Left hindlimb (tissue), 1 donor: ENCODE measurements around the gene KLHL3.
"Not testable (repeated sequence)": the region's sequence is repeated elsewhere in the genome, so short reads cannot be mapped to it uniquely, and the experiment has no call there.

Experiments
- DNase-seq: peaks from one replicate; pipeline ENCODE4 v3.0.0-alpha.2; 2018

The KLHL3 gene, protein sequence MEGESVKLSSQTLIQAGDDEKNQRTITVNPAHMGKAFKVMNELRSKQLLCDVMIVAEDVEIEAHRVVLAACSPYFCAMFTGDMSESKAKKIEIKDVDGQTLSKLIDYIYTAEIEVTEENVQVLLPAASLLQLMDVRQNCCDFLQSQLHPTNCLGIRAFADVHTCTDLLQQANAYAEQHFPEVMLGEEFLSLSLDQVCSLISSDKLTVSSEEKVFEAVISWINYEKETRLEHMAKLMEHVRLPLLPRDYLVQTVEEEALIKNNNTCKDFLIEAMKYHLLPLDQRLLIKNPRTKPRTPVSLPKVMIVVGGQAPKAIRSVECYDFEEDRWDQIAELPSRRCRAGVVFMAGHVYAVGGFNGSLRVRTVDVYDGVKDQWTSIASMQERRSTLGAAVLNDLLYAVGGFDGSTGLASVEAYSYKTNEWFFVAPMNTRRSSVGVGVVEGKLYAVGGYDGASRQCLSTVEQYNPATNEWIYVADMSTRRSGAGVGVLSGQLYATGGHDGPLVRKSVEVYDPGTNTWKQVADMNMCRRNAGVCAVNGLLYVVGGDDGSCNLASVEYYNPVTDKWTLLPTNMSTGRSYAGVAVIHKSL

DNA sequence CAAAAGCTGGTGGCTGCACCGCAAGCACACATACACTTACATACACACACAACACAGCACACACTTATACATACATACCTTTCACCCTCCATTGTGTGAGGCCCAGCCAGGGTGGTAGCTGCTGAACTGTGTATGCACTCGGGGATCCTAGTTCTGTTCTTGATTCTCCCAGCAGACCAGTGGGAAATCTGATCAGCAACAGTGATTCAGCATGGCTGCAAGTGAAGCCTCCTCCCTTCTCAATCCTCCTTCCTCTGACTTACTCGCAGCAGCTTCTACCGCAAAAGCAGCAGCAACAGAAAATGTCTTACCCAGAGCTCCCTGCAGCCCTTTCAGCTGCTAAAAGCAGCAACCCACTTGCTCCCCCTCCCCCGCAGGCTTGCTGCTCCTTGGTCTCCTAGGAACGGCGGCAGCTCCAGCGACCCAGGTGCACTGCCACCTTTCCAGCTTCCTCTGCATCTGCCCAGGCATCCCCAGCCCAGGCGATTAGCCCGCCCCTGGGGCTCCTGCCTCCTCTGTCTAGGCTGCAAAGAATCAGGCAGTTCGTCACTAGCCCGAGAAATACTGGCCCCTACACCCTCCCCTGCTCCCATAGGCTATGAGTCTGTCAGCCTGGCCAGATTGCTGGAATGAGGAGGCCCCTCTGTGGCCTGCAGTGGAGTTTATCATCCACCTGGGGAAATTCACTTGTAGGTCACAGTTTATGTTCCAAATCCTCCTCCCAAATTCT, at the start of gene KLHL3:
Gene KLHL3 (minus strand): TSS at position 535 of the 730 bp plus-strand sequence. CDS start 443 bp downstream, at position 92.
- peak; percentile 56 for DNase-seq

DNA sequence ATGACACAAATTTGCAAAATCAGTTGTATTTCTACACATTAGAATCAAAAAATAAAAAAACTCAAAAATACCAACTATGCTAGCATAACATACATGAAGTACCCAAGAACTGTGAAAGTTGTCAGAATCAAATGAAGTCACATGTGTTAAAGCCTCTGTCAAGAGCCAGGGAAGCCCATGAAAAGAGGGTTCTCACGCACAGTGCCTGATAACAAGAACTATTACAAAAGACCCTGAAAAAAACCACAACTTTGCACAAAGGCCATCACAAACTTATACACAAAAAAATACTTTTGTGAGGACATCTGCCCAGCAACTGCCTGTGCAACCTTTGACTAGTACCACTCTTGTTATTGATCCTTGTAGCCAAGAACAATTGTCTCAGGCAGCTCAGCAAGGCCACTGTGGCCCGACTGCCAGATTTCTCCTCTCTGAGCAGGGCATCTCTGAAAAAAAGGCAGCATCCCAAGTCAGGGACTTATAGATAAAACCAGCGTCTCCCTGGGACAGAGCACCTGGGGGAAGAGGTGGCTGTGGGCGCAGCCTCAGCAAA, 47.2 kb upstream of the KLHL3 start:
- DNase-seq: no peak

DNA sequence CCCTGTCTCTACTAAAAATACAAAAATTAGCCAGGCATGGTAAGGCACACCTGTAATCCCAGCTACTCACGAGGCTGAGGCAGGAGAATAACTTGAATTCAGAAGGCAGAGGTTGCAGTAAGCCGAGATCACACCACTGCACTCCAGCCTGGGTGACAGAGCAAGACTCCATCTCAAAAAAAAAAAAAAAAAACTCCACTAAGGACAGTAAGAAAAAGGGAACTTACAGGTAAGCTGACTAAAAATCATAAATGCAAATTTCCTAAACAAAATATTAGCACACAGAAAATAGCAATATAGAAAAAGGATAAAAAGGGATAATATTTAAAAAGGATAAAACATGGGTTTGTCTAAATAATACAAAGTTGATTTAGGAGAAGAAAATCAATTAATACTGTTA, 46.2 kb upstream of the KLHL3 start:
- no peak for DNase-seq

DNA sequence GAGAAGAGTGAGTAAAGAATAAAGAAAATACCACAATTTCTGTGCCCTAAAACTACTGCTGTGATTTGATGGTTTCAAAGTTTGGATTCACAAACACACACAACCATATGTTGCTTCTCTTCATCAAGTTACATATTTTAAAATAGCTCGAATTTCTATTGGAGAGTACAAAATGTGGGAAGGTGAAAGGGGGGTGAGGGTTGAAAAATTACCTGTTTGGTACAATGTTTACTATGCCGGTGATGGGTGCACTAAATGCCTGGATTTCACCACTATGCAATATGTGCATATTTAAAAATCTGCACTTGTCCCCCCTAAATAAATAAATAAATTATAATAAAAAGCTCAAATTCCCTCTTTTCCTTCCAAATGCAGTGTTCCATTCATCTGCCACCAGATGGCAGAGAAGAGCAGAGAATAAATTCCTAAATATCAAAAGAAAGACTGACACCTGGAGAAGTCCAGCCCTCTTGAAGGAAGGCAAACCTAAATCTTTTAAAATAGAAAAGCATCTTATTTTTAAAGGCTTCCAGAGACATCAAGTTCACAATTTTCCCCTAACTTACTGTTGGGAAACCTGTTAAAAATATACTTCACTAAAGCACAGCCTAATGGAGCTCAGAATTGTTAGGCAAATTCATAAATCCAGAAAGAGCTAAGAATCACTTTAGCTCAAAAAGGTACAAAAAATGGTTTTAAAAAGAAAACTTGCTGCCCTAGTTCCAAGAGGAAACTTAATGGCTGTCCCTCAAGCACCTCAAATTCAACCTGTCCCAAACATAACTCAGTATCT, 43.1 kb upstream of the KLHL3 start:
- DNase-seq: no peak

DNA sequence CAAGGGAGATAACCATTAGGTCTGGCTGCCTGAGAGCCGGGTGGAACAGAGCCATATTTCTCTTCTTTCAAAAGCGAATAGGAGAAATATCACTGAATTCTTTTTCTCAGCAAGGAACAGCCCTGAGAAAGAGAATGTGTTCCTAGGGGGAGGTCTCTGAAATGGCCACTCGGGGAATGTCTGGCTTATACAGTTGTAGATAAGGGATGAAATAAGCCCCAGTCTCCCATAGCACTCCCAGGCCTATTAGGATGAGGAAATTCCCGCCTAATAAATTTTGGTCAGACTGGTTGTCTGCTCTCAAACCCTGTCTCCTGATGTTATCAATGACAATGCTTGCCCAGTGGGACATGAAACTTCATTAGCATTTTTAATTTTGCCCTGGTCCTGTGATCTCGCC, 32.0 kb upstream of the KLHL3 start:
- not testable (repeated sequence) for DNase-seq

DNA sequence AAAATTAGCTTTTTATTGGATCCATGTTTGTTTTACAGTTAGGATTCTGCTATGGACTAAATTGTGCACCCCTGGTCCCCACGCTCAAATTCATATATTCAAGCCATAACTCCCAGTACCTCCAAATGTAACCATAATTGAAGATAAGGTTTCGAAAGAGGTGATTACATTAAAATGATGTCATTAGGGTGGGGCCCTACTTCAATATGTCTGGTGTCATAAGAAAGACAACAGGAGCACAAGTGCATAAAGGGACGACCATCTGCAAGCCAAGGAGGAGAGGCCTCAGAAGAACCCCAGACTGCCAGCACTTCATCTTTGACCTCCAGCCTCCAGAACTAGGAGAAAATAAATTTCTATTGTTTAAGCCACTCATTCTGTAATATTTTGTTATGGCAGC, 25.7 kb upstream of the KLHL3 start:
- DNase-seq: no peak

DNA sequence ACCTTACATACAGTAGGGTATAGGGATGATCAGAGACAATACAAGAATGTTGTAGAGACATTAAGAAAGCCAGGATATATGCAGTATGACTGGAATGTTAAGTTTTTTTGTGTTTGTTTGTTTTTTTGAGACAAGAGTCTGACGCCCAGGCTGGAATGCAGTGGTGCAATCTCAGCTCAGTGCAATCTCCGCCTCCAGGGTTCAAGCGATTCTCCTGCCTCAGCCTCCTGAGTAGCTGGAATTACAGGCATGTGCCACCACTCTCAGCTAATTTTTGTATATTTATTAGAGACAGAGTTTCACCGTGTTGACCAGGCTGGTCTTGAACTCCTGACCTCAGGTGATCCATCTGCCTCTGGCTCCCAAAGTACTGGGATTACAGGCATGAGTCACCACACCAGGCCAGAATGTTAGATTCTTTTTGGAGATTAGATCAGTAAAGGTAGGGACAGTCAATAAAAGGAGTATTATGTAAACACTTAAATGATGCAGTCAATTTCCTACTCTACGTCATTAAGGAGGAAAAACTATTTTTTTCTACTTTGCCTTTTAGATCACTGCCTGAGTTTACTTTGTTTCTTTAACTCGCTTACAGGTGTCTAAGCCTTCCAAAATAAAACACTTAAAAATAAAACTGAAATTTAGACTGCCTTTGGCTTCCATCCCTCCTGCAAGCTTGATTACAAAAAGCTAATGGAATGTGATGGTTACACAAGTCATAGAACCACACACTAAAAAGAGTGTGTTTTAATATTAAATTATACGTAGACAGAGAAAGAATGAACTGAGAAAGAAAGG, 25.0 kb upstream of the KLHL3 start:
- no peak for DNase-seq

DNA sequence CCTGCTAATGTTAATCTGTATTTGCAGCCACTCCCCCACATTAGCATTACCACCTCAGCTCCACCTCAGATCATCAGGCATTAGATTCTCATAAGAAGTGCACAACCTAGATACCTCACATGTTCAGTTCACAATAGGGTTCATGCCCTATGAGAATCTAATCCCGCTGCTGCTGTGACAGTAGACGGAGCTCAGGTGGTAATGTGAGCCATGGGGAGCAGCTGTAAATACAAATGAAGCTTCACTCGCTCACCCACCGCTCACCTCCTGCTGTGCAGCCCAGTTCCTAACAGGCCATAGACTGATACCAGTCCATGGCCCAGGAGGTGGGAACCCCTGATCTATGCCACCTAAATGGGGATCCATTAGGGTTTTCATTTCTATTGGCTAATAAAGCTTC, 24.4 kb upstream of the KLHL3 start:
- no peak for DNase-seq

DNA sequence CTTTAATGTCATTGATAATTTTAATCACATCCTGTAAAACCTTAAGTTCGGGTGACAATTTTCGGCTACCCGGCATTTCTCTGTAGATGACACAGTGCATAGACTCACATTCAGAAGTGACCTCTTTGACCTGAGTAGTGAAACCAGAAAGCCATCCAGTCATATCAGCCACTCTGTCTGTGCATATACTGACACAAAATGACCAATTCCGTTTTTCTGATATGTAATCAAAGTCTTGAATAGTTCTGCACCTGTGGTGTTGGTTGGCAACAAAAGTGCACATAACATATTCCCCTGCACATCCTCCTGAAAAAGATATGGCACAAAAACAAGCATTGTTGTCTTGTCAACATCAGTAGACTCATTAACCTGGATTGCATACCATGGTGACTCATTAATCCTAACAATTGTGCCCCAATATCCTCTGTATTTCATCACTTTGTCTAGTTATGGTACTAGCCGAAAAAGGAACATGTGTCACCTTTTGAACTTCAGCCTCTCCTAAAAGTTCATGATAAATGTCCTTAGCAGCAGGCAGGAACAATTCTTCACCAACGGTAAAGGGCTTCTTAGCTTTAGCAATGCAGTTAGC, 22.9 kb upstream of the KLHL3 start:
- DNase-seq: no peak

DNA sequence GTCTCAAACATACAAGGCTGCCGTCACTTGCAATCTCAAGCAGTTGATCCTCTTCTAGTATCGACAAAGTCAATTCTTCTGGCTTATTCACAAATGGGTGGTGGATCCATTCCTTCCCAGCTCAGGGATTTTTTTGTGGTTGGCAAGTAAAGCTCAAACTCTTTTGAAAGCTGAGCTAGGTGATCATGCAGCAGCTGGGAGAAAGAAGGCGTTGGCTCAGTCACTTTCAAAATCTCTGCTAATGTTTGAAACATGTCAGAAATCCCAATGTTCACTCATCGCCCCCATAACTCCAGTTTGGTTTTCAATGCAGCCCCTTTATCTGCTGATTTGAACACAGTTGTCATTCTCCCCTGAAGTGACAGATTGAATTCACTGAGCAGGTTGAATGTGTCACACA, 22.2 kb upstream of the KLHL3 start:
- DNase-seq: no peak

DNA sequence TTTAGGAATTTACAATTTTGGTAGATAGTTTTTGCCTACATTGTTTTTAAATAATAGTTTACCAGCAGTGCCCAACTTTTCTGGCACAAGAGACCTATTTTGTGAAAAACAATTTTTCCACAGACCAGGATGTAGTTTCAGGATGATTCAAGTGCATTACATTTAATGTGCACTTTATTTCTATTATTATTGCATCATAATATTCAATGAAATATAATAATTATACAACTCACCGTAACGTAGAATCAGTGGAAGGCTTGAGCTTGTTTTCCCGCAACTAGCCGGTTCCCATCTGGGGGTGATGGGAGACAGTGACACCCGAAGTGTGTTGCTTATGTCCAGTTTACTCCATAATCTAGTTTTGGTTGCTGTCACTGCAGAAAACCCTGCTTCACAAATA, 21.7 kb upstream of the KLHL3 start:
- DNase-seq: no peak

DNA sequence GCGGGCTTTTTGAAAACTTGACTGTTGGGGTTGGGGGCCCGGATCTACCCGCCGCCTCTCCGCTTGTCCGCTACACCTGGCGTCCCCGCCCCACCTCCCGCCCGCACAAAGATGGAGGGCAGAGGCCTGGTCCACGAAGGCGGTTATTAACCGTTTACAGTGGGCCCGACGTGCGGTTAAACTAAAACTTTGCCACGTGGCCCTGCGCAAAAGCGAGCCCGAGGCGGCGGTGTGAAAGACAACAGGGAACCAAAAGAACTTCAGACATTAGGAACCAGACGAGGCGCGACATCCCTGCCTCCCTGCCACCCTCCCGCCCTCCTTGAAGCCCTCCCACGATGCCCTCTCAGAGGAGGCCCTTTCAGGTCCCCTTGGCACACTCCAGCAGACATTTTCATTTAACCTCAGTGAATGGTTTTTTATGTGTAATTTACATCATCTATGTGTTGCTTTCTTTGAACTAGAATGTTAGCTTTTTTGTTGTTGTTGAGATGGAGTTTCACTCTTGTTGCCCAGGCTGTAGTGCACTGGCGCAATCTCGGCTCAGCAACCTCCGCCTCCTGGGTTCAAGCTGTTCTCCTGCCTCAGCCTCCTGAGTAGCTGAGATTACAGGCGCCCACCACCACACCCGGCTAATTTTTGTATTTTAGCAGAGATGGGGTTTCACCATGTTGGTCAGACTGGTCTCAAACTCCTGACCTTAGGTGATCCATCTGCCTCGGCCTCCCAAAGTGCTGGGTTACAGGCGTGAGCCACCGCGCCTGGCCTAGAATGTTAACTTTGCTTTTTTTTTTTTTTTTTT, 19.3 kb upstream of the KLHL3 start:
- DNase-seq: no peak

DNA sequence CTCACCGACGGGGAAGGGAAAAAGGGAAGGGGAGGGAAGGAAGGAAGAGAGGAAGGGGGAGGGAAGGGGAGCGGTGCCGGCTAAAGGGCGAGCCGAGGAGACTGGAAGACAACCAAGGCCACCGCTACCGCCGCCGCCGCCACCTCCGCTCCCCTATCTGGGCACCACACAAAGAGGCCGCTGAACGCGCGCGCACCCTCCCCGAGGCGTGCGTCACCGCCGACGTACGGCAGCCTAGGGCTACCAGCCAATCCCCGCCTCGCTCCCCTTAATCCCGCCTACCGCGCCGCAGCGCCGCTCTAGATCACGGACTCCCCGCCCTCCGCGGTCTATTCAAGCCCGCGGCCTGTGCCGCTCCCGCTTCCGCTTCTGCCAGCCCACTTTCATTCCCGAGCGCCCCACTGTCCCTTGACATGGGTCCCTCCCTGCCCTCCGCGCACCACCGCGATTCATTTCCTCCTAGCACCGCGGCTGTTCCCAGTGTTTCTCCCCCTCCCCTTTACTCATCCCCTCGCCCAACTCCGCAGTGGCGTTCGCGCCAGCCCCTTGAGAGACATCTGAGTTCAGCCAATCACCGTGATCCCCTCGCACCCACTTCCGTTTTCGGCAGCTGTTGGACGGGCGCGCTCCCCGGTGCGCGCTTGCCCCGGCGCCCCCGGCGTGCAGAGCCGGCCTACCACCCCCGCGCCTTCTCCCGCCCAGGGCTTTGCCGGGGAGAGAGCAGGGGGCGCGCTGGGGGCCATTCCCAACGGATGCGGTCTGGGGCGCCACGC, 18.5 kb upstream of the KLHL3 start, which contains the start of gene HNRNPA0:
Gene HNRNPA0 (minus strand): TSS at position 176 of the 773 bp plus-strand sequence. CDS start 297 bp downstream, outside the sequence.
- peak; percentile 97 for DNase-seq

DNA sequence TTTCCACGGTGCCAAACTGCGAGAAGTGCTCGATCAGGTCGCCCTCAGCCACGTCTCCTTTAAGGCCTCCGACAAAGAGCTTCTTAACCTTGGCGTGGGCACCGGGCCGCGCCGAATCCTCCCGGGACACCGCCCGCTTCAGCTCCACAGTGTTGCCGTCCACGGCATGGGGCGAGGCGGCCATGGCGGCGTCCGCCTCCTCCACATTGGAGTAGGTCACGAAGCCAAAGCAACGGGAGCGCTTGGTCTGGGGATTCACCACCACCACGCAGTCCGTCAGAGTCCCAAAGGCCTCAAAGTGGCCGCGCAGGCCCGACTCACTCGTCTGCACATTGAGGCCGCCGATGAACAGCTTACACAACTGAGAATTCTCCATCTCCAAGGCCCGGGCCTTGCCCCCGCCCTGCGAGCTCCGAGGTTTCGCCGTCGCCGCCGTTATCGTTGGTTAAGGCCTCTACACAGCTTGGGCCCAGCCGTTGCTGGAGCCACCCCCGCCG, 17.9 kb upstream of the KLHL3 start:
- peak; percentile 61 for DNase-seq

DNA sequence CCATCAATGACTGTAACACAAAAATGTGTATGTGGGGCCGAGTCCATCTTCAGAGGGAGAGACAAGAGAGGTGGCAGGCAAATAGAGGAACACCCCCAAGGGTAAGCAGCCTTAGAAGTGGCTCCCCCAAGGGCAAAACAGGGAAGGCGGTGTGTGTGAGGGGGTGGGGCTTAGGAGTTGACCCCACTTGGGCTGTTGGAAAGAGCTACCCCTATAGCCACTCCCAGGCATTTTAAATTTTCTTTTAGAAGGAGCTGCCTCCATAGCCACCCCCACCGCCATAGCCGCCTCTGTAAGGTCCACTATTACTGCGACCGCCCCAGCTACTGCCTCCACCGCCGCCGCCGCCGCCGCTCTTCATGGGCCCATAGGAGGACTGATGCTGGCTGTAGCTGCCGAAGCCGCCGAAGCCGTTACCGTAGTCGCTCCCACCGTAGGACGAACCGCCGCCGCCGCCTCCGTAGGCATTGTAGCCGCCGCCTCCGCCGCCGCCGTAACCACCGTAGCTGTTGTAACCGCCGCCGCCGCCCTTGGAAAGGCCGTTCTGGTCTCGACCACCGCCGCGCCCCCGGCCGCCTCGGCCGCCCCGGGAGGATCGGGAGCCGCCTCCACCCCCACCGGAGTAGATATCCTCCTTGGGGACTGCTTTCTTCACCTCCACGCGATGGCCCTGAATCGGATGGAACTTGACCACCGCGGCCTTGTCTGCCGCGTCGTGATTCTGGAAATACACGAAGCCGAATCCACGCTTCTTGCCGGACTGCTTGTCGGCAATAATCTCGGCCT, 17.2 kb upstream of the KLHL3 start:
- peak; percentile 49 for DNase-seq

DNA sequence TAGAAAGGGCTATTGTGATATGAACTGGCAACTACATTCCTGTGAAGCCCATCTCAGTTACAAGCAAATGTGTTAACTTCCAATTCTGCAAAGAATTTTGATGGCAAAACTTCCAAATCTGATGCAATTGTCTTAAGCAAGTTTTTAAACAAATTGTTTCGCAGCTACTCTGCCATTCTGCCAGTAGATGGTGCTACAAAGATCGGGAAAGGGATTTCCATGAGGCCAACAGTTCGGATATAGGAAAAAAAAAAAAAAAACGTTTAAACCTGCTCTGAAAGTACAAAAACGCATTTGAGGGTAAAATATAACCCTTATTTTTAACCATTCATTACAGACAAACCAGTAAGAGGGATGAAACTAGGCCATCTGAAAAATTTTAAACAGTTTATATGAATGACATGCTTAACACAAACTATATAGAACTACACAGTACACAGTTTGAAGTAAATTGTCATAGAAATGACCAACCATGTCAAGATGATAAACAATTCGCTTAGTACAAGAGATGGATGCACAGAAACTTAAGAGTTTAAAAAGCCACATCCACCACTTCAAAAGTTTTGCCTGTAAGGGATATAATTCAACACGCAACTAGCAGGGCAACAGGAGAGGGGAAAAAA, 16.1 kb upstream of the KLHL3 start:
- no peak for DNase-seq

DNA sequence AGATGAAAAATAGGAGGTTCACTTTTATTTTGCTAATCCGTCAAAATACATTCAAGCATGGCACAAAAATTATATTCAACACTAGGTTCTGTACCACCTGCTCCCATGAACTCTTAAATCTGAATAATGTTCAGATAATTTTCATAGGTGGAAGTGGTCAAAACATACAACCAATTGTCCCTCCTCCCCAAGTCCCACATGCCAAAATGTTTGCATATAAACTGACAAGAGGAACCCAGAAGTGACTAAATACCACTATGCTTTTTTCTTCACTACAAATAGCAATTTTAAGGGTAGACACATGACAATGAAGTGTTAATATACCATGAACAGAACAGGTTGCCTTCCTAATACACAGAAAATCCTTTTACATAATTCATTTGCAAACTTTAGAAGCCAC, 14.5 kb upstream of the KLHL3 start:
- no peak for DNase-seq

DNA sequence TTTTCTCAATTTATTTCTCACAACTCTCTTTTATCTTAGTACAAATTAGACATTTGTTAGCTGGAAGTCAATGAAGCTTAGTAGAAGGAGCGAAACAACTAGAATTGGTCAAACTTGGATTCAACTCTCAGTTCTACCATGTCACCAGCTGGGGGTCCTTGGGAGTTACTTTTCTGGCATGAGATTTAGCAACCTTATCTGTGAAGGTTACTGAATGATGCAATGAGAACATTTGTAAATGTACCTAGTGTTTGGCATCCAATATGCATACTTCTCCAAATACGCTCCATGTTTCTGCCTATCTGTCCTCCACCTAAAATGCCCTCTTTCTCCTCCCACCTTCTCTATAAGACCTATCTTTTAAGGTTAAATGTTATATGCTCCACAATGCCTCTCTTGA, 12.0 kb upstream of the KLHL3 start:
- no peak for DNase-seq
